Esophagus squamous epithelium (tissue), 4 donors: ENCODE results near the gene CDK11A.

Experiments used
- POLR2A ChIP-seq, 4 donors: fragments of 450-650 bp; IDR thresholded peaks; one replicate each; pipeline ENCODE4 v1.6.1; 2017; ENCODE audit warnings: antibody characterized with exemption in 4 of 4, mild to moderate bottlenecking in 4 of 4, moderate library complexity in 3 of 4
- TF ChIP-seq, protein P1 (sequence below), 6 experiments: fragments of 450-650 bp in 4 of 6; fragments of 200-600 bp in 2 of 6; sonication (generic) in 2 of 6; IDR thresholded peaks; one replicate each; pipeline ENCODE4 v1.5.1; 2016 to 2019; ENCODE audit warnings: antibody characterized with exemption in 6 of 6, mild to moderate bottlenecking in 4 of 6, moderate library complexity in 4 of 6

DNA sequence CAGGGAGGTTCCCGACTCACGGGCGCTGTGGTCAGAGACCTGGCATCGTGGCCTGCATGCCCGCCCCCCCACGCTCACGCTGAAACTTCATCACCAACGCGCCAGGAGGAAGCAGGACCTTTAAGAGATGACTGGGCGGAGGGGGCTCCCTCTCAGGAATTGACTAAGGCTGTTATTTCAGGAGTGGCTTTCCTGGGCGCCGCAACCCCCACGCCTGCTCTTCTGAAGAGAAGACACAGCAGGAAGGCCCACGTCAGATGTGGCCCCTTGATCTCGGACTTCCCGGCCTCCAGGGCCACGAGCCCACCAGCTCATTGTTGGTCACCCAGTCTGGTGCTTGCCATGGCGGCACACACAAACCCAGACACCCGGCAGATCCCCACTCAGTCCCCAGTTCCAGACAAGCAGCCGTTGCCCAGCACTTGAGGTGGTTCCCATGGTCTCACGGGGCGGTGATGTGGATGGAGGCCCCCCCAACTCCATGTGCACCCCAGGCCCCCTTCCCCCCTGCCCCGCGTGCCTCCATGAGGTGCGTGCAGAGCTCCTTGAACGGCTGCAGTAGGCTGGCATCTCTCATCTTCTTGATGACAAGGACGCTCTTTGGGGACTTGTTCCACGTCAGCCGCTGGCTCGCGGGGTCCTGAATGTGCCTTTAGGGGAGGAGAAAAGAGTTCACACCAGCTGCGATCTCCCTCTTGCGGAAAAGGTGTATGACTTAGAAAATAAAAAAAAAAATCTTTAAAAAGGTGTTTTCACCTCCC, 32.7 kb upstream of the CDK11A start:
- TF ChIP-seq, protein P1, sequence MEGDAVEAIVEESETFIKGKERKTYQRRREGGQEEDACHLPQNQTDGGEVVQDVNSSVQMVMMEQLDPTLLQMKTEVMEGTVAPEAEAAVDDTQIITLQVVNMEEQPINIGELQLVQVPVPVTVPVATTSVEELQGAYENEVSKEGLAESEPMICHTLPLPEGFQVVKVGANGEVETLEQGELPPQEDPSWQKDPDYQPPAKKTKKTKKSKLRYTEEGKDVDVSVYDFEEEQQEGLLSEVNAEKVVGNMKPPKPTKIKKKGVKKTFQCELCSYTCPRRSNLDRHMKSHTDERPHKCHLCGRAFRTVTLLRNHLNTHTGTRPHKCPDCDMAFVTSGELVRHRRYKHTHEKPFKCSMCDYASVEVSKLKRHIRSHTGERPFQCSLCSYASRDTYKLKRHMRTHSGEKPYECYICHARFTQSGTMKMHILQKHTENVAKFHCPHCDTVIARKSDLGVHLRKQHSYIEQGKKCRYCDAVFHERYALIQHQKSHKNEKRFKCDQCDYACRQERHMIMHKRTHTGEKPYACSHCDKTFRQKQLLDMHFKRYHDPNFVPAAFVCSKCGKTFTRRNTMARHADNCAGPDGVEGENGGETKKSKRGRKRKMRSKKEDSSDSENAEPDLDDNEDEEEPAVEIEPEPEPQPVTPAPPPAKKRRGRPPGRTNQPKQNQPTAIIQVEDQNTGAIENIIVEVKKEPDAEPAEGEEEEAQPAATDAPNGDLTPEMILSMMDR (IDR thresholded peaks at IDR 0.05), result no peak
- TF ChIP-seq POLR2A (IDR thresholded peaks at IDR 0.05), result no peak
